B cell (primary cell): ENCODE measurements around the gene KRTAP10-9. TPM values are rescaled to one million over a fixed set of nuclear protein-coding genes. Genes with fewer than 3 reads are reported as not detected.

Source experiments
- ATAC-seq: fragments of 200-7000 bp; cut with Tn5 transposase; one replicate; pipeline ENCODE4 v1.10.0; 2021; ENCODE audit warnings: low read depth, mild to moderate bottlenecking, moderate number of reproducible peaks, moderate library complexity
- CTCF ChIA-PET: fragments of 350-600 bp; sonication (Branson Sonifier 250); formaldehyde crosslinking; loops from one replicate; lab custom pipeline; 2021; ENCODE audit warnings: antibody characterized with exemption, inconsistent platforms; lab: Charles Lee
- POLR2A ChIA-PET: fragments of 350-600 bp; sonication (Branson Sonifier 250); formaldehyde crosslinking; loops from one replicate; lab custom pipeline; 2021; ENCODE audit warnings: antibody characterized with exemption; lab: Charles Lee
- DNase-seq: peaks from one replicate; pipeline ENCODE4 v3.0.0; 2013
- H2AFZ ChIP-seq: 2 replicates; pipeline ENCODE4 v1.6.1; 2012; ENCODE audit warnings: mild to moderate bottlenecking, low read depth, low read length; ENCODE audit not compliant: insufficient read depth, poor library complexity, severe bottlenecking
- H3K27ac ChIP-seq, 2 donors: 1 replicate in 1 of 2; 2 replicates in 1 of 2; pipeline ENCODE4 v1.5.1; 2012 to 2013; ENCODE audit warnings: low read length in 2 of 2, mild to moderate bottlenecking in 2 of 2, moderate library complexity in 1 of 2
- H3K27me3 ChIP-seq, 4 experiments: fragments of 200-600 bp in 1 of 4; sonication (generic) in 1 of 4; replicated peaks in 1 of 4; 1 replicate in 2 of 4; 2 replicates in 2 of 4; pipeline versions ENCODE4 v1.6.1 to v1.7.0; 2013 to 2016; ENCODE audit warnings: low read length in 3 of 4, mild to moderate bottlenecking in 2 of 4, mixed read lengths in 1 of 4, moderate library complexity in 1 of 4; ENCODE audit not compliant: insufficient read depth in 4 of 4, control insufficient read depth in 3 of 4; ENCODE audit errors: control extremely low read depth in 1 of 4
- H3K36me3 ChIP-seq, 2 experiments: replicated peaks in 1 of 2; 1 replicate in 1 of 2; 2 replicates in 1 of 2; pipeline versions ENCODE4 v1.6.1 to v1.7.1; 2013; ENCODE audit warnings: low read length in 1 of 2; ENCODE audit not compliant: insufficient read depth in 2 of 2, control insufficient read depth in 1 of 2; ENCODE audit errors: control extremely low read depth in 1 of 2, extremely low read depth in 1 of 2
- H3K4me1 ChIP-seq, 2 donors: fragments of 200-600 bp in 1 of 2; sonication (generic) in 1 of 2; 1 replicate in 1 of 2; 2 replicates in 1 of 2; pipeline versions ENCODE4 v1.5.1 to v1.6.1; 2013 to 2017; ENCODE audit warnings: low read length in 2 of 2; ENCODE audit not compliant: control insufficient read depth in 2 of 2, insufficient read depth in 2 of 2
- H3K4me2 ChIP-seq: replicated peaks from 2 replicates; pipeline ENCODE3; 2012; ENCODE audit warnings: mild to moderate bottlenecking, low read depth, low read length; ENCODE audit not compliant: poor library complexity, severe bottlenecking
- H3K4me3 ChIP-seq, 5 experiments: fragments of 200-600 bp in 1 of 5; sonication (generic) in 1 of 5; 1 replicate in 3 of 5; 2 replicates in 2 of 5; pipeline versions ENCODE4 v1.5.1 to v1.7.0; 2011 to 2016; ENCODE audit warnings: low read length in 4 of 5, mild to moderate bottlenecking in 4 of 5, low read depth in 2 of 5, control low read depth in 1 of 5, moderate library complexity in 1 of 5; ENCODE audit not compliant: insufficient read depth in 1 of 5; ENCODE audit errors: control extremely low read depth in 1 of 5, extremely low read depth in 1 of 5
- H3K79me2 ChIP-seq: fragments of 200-600 bp; sonication (generic); one replicate; pipeline ENCODE4 v1.6.0; 2016; ENCODE audit warnings: low read length; ENCODE audit not compliant: control insufficient read depth, insufficient read depth
- H3K9ac ChIP-seq: fragments of 200-600 bp; sonication (generic); 2 replicates; pipeline ENCODE4 v1.6.1; 2017; ENCODE audit warnings: mild to moderate bottlenecking, low read length, moderate library complexity
- H3K9me3 ChIP-seq, 3 donors: one replicate each; pipeline versions ENCODE4 v1.6.1 to v1.7.1; 2013; ENCODE audit warnings: low read length in 2 of 3; ENCODE audit not compliant: control insufficient read depth in 2 of 3, insufficient read depth in 1 of 3; ENCODE audit errors: control extremely low read depth in 1 of 3
- H4K20me1 ChIP-seq: 2 replicates; pipeline ENCODE4 v1.6.0; 2012; ENCODE audit warnings: mild to moderate bottlenecking, low read length; ENCODE audit not compliant: insufficient read depth, control insufficient read depth, poor library complexity, severe bottlenecking
- H3K27ac Mint-ChIP-seq: one replicate; pipeline ENCODE4 v1.8.0; 2021; ENCODE audit warnings: mixed read lengths
- H3K27me3 Mint-ChIP-seq: one replicate; pipeline ENCODE4 v1.8.0; 2021; ENCODE audit warnings: mixed read lengths
- H3K4me1 Mint-ChIP-seq: one replicate; pipeline ENCODE4 v1.8.0; 2021; ENCODE audit warnings: mixed read lengths
- H3K4me3 Mint-ChIP-seq: one replicate; pipeline ENCODE4 v1.8.0; 2021; ENCODE audit warnings: mixed read lengths
- H3K9me3 Mint-ChIP-seq: one replicate; pipeline ENCODE4 v1.8.0; 2022; ENCODE audit warnings: mixed read lengths; ENCODE audit not compliant: insufficient read depth
- CTCF ChIP-seq: fragments of 200-600 bp; IDR thresholded peaks from one replicate; pipeline ENCODE4 v1.8.0; 2022; ENCODE audit warnings: antibody characterized with exemption, mild to moderate bottlenecking
- EZH2 ChIP-seq: IDR thresholded peaks from 2 replicates; pipeline ENCODE4 v1.6.1; 2012; ENCODE audit warnings: borderline replicate concordance, low read depth, mild to moderate bottlenecking, moderate library complexity, low read length; ENCODE audit not compliant: insufficient read depth, poor library complexity, severe bottlenecking
- WGBS: methylation state at CpG from one replicate; pipeline ENCODE4 v1.1.5; 2013; ENCODE audit warnings: missing lambda C conversion rate; ENCODE audit not compliant: insufficient coverage; 5-methylcytosine and 5-hydroxymethylcytosine counted together
- intact Hi-C: fragments of 100-400 bp; cut with micrococcal nuclease; formaldehyde crosslinking; loops from one replicate; pipeline ENCODE4 v1.10.0; 2022
- polyA plus RNA-seq: library from polyadenylated mRNA; depleted of rRNA; stranded (reverse); fragments of >200 nt; gene quantifications from 2 replicates; pipeline ENCODE4 v1.2.3, GENCODE V29; 2012
- total RNA-seq, 2 donors: library from RNA; stranded (reverse); fragments of 120-200 nt in 1 of 2; gene quantifications; 1 replicate in 1 of 2; 2 replicates in 1 of 2; pipeline versions ENCODE4 v1.2.3 to v1.2.4, GENCODE V29; 2013 to 2022

KRTAP10-9 gene
- total and polyA plus RNA-seq, 2 donors (not counting 1 experiment from before 2014, with no cell fraction given): not detected

- no peak within 1 kb of the TSS for H2AFZ ChIP-seq
- H3K79me2 ChIP-seq: no peaks in the 10 kb centered on the region
- H3K9ac ChIP-seq: no peak within 1 kb of the TSS
- CTCF ChIA-PET: no interaction called here
- H3K4me2 ChIP-seq: no peak within 1 kb of the TSS
- peaks cover 4 to 42% (median 25%) of the 10 kb centered on the region in 3 donors for H3K9me3 ChIP-seq
- H3K27ac Mint-ChIP-seq: no peak within 1 kb of the TSS
- no peak within 1 kb of the TSS for H3K4me3 ChIP-seq
- peaks cover 0 to 3% (median 1%) of the 10 kb centered on the region in 4 experiments for H3K27me3 ChIP-seq
- no peaks in the 10 kb centered on the region for H3K4me1 ChIP-seq
- no peak for TF ChIP-seq CTCF
- TF ChIP-seq EZH2: no peak
- H3K27ac ChIP-seq: no peak within 1 kb of the TSS
- intact Hi-C loops: no loop called here
- ATAC-seq (no peak), DNase-seq (no peak)
- WGBS: 92% methylated on average over 8 of the region's 8 CpGs
- H3K36me3 ChIP-seq: no peaks in the 10 kb centered on the region
- no peaks in the 10 kb centered on the region for H4K20me1 ChIP-seq
- no peaks in the 10 kb centered on the region for H3K4me1 Mint-ChIP-seq
- peaks cover 16% of the 10 kb centered on the region for H3K27me3 Mint-ChIP-seq
- no peak within 1 kb of the TSS for H3K4me3 Mint-ChIP-seq
- peaks cover 15% of the 10 kb centered on the region for H3K9me3 Mint-ChIP-seq
- POLR2A ChIA-PET: no interaction called here
Measured at GRCh38 chr21:44612029-44612486, 14.8 kb upstream of the KRTAP10-9 start, which contains the start of gene KRTAP10-8. Gene KRTAP10-8, plus strand, starts transcription at chr21:44612079. Its CDS starts 22 bp downstream, at chr21:44612101.

GRCh38 chr21:44612669-44613229 is 14.1 kb upstream of the KRTAP10-9 start:
- no peak overlapping the region for H3K4me2 ChIP-seq
- H3K27ac Mint-ChIP-seq: no peak overlapping the region
- intact Hi-C loops: no loop called here

More at GRCh38 chr21:44612669-44613229, 14.1 kb upstream of the KRTAP10-9 start:
- Histone ChIP-seq H3K36me3 (no peaks in the 10 kb centered on the region), H3K9me3 (peaks cover 4 to 42% (median 25%) of the 10 kb centered on the region in 3 donors), H3K27me3 (peaks cover 0 to 3% (median 1%) of the 10 kb centered on the region in 4 experiments), H3K79me2 (no peaks in the 10 kb centered on the region), H3K27ac (no peak overlapping the region), H2AFZ (no peak overlapping the region), H3K4me3 (no peak overlapping the region), H4K20me1 (no peaks in the 10 kb centered on the region), H3K9ac (no peak overlapping the region), H3K4me1 (no peaks in the 10 kb centered on the region)
- ChIA-PET POLR2A (no interaction called here), CTCF (no interaction called here)
- WGBS: 88% methylated on average over 13 of the region's 13 CpGs
- Mint-ChIP-seq H3K4me3 (no peak overlapping the region), H3K9me3 (peaks cover 15% of the 10 kb centered on the region), H3K4me1 (no peaks in the 10 kb centered on the region), H3K27me3 (peaks cover 10% of the 10 kb centered on the region)
- no peak for ATAC-seq
- no peak for DNase-seq
- no peak for TF ChIP-seq CTCF
- TF ChIP-seq EZH2: no peak
